ENCODE measurements around the gene COA8.
A peak's percentile ranks its signal among the peaks of the same experiment; 100 is the strongest.
"Not testable (repeated sequence)": the region's sequence is repeated elsewhere in the genome, so short reads cannot be mapped to it uniquely, and the experiment has no call there.

The COA8 gene

DNA sequence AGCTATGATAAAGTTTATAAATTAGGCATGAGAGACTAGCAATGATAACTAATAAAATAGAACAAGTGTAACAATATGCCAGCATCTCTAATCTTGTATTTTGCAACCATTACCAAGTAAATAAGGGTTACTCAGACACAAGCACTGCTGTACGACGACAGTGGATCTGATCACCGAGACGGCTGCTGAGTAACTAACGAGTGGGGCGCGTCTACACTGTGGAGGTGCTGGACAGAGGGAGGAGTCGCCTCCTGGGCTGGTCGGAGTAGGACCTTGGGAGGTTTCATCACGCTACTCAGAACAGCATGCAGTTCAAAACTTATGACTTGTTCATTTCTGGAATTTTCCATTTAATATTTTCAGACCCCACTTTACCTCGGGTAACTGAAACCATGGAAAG is 18.4 kb downstream of the COA8 start:
- no peak for DNase-seq

DNA sequence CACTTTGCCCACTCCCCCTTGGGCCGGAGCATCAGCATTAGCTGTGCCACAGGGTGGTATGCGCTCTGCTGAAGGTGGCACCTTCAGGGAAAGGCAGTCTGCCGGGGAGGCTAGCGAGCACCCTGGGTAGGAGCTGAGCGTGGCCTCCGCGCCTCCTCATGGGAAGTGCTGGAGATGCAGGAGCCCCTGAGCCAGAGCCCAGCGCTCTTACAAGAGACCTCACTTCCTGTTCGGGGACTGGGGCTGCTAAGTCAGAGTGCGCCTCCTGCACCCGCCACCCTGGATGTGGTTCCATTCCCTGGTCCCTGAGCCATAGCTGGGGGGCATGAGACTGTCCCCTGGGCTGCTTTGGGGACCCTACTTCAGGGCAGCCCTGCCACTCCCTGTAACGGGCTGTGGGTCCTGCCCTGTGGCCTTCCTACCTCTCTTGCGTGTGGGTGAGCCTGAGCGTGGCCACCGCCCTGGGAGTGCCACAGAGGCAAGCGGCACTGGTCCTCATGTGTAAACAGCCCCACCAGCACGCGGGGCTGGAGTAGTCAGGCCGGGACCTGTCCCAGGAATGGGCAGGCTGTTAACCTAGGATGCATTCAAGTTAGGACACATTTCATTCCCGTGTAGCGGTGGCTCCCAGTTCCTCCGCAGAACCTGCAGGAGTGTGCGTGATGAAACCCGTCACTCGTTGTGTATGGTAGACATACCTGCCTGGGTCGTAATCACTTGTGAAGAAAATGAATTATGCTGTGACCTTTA is 19.4 kb downstream of the COA8 start:
- no peak for DNase-seq

DNA sequence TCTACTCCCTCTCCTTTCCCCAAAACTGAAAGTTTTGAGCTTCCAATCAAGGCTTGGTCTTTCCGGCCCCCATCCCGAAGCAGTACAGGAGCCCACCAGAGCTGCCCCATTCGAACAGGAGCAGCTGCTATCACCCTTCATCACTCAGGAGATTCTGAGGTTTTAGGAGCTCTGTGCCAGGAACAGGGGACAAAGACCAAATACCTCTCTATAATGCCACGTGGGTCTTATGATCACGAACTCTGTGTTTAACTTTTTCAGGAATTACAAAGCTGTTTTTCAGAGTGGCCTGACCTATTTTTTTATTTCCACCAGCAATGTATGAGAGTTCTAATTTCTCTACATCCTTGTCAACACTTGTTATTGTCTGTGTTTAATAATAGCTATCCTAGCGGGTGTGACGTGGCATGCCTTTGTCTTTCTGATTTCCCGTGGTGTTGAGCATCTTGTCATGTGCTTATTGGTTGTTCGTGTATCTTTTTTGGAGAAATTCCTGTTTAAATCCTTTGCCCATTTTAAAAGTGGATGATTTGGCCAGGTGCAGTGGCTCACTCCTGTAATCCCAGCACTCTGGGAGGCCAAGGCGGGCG is 21.7 kb downstream of the COA8 start:
- no peak for DNase-seq

DNA sequence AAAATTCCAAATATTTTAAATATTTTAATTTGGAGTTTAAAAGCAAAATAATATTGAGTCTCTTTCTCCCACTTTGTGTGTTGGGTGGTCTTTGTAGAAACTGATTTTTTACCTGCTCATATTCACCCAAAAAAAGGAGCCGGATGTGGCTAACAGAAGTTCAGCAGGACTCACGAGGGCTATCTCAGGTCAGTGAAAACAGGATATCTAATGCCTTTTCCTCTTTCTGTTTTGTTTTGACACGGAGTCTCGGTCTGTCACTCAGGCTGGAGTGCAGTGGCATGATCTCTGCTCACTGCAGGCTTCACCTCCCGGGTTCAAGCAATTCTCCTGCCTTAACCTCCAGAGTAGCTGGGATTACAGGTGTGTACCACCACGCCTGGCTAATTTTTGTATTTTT is 30.8 kb downstream of the COA8 start:
- DNase-seq = no peak

DNA sequence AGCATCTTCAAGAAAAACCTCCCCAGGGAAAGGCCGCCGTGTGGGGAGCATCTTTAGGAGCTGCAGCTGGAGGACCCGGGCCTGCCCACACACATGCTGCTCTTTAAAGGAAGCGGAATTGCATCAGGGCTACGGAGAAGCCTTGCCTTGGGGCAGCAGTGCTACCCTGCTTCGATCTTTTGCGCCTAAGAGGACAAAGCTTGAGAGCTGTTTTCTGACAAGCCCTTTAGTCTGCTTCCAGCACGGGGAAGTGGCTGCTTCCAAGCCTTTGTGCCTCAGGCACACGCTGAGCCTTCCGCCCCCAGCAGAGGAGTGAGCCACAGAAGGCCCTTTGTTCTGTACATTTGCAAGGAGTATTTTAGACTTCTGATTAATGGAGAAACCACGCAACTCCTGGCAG is 31.5 kb downstream of the COA8 start:
- peak; percentile 33 for DNase-seq

DNA sequence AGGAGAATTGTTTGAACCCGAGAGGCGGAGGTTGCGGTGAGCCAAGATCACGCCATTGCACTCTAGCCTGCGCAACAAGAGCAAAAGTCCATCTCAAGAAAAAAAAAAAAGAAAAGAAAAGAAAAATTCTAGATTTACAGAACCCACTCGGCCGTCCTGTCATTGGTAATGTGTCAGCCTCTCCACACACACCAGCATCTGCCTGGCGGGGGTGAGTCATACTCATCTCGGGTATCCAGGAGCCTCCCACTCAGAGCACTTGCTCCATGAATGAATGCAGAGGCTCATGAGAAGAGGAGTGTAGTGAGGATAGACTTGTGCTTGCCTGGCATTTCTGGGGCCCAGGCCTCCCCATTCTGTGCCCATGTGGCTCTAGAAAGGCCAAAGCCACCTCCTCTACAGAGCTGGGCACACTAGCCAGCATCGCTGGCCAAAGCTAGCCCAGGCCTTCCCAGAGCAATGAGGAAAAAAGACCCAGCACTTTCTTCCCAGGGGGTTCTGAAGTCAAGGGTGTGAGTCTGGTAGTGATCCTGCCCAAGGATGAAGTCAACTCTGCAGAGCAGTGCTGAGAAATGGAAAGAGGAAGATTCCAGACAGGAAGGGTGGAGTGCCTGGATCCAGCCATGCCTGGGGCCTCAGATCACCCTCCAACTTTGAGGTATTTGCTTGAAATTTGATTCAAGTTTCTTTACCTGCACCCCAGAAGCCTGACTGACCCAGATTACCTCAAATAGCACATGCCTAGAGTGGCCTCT is 35.0 kb downstream of the COA8 start:
- DNase-seq = peak; percentile 86

DNA sequence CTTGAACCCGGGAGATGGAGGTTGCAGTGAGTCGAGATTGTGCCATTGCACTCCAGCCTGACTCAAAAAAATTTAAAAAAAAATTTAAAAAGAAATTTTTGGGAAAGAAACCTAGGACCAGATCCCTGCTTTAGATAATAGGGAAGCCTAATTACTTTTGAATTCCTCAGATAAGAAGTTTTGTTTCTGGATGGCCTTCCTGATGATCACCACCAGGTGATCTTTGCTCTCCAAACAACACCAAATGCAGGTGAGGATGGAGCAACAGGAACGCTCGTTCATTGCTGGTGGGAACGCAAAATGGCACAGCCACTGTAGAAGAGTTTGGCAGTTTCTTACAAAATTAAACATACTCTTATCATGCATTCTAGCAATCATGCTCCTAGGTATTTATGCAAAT is 37.7 kb downstream of the COA8 start:
- no peak for DNase-seq

DNA sequence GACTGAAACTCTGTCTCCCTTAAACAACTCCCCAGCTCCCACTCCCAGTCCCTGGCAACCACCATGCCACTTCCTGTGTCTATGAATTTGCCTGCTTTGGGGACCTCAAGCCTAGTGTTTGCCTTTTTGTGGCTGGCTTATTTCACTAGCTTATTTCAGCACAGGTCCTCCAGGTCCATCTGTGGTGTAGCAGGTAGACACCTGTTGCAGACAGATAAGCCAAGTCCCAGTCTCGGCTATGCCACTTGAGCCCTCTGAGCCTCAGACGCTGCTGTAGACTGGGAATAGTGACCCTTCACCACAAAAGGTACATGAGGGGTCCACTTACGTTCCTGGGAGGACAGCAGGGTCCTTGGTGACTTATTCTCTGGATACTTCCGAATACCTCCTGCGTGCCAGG is 41.9 kb downstream of the COA8 start:
- no peak for DNase-seq

DNA sequence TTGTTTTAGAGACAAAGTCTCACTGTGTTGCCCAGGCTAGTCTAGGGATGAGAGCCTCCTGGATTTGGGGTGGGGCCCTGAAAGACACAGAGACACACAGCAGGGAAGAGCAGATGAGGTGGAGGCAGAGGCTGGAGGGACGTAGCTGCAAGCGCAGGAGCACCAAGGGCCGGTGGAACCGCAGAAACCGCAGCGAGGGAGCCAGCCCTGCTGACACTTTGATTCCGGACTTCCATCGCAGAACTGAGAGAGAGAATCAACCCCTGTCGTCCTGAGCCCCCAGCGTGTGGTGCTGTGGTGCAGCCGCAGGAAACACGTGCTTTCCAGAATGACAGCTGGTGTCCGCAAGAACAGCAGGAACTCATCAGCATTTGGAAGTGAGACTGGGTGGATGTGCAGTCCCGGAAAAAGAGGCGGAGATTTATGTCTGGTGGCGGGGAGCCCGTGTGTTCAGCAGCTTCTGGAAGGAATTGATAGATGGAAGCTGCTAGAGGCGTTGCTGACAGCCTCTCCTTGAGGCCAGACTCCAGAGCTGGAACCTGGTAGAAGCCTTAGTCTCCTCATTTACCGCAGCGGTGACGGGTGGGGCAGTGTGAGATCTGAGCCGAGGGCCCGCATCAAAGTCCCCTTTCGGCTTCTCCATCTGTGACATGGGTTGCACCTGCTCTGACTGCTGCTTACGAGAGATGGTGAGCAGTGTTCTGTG is 44.4 kb downstream of the COA8 start:
- DNase-seq = no peak

DNA sequence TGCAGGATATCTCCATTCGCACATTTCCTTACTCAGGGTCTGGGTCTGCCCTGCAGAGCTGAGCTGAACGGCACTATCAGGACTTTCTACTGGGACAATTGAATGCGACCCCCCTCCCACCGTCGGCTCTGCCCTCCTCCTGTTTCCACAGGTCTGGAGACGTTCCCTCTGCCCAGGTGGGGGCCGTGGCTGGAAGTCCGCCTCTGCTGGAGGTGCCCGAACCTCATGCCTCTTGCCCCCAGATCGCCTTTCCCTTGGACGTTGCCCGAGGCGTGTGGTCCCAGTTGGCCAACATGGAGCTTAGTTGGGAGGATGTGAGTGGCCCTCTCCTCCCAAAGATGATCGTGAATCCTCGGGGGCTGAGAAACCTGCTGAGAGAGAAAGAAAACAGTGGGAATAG is 45.1 kb downstream of the COA8 start:
- DNase-seq = no peak

DNA sequence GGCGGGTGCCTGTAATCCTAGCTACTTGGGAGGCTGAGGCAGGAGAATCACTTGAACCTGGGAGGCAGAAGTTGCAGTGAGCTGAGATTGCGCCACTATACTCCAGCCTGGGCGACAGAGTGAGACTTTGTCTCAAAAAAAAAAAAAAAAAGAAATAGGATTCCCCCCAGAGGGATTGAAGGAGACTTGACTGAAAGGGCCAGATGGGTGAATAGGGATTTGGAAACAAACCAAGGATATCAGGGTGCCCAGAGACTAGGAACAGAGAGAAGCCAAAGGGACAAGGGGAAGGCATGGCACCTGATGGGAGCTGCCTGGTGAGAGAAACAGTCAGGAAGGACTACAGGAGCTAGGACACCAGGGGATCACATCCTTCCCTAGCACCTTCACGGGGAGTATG is 46.3 kb downstream of the COA8 start:
- DNase-seq = not testable (repeated sequence)

DNA sequence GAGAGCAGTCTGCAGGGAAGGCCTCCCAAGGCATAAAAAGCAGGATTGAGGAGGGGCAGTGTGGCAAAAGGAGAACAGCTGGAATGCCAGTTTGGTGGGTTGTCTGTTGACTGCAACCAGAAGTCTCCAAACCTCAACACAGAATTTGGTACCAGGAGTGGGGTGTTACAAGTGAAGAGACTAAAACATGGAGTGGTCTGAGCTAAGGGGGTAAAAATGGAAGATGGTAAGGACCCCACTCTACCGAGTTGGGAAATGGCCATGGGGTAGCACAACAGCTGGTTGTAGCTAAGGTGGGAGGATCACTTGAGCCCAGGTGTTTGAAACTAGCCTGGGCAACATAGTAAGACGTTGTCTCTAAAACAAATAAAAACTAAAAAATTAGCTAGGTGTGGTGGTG is 48.5 kb downstream of the COA8 start:
- DNase-seq = no peak

DNA sequence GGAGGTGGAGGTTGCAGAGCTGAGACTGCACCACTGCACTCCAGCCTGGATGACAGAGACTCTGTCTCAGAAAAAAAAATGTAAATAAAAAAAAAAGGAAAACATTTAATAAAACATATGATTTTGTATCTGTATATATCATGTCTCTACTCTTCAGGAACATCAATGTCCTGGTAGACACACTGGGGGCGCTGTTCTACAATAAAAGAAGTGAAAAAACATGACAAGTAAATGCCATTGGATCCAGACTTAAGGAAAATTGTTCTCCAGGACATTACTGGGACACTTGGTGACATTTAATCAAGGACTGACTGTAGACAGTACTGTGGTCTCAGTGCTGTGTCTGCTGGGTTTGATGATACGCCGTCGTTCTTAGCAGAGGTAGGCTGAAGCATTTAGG is 50.8 kb downstream of the COA8 start:
- DNase-seq = no peak

DNA sequence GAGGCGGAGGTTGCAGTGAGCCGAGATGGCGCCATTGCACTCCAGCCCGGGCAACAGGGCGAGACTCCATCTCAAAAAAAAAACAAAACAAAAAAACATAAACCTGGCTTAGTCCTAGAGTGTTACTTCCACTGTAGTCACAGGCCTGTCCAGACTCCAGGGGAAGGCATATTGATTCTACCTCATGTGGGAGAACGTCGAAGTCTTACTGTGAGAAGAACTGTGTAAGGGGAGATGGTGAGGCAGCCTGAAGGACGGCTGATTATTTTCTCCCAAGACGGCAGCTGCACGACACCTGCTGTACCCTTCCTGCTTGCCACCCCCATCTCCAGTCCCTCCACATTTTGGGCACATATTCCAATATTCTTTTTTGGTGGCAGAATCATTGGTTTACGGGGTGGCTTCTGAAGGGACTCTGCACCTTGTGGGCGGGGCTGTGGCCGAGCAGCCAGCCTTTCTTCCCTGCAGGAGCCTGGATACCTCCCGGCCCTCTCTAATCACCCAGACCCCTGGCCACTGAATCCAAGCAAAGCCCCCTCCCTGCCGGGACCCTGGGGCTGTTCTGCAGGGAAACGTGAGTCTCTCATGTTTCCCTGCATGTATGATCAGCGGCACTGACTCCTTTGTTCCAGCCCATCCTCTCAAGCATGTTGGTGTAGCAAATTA is 54.0 kb downstream of the COA8 start:
- no peak for DNase-seq

DNA sequence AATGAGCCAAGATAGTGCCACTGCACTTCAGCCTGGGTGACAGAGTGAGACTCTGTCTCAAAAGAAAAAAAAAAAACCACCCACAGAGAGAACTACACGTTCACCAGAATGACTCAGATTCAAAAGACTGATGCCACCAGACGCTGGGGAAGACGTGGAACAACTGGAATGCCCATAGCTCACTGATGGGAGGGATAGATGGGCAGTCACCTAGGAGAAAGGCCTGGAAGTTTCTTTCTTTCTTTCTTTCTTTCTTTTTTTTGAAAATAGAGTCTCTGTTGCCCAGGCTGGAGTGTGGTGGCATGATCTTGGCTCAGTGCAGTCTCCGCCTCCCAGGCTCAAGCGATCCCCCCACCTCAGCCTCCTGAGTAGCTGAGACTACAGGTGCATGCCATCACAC is 56.3 kb downstream of the COA8 start:
- DNase-seq = no peak

DNA sequence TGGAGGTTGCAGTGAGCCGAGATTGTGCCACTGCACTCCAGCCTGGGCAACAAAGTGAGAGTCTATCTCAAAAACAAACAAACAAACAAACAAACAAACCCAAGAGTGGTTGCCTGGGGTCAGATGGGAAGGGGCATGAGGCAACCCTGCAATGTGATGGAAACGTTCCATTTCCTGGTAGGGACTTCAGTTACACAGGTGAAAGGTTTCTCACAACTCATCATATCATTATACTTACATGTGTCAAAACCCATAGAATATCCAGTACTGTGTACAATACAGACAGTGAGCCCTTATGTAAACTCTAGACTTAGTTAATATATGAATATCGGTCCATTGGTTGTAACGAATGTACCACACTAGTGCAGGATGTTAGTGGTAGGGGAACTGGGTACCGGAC is 59.1 kb downstream of the COA8 start:
- DNase-seq = no peak

DNA sequence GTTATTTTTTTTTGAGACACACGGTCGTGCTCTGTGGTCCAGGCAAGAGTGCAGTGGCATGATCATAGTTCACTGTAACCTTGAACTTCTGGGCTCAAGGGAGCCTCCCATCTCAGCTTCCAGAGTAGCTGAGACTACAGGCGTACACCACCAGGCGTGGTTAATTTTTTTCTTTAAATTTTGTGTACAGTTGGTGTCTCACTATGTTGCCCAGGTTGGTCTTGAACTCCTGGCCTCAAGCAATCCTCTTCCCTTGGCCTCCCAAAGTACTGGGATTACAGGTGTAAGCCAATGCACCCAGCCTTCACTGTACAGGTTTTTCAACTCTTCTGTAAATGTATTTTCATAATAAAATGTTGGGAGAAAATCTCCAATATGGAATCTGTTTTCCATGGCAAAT is 60.5 kb downstream of the COA8 start:
- no peak for DNase-seq

DNA sequence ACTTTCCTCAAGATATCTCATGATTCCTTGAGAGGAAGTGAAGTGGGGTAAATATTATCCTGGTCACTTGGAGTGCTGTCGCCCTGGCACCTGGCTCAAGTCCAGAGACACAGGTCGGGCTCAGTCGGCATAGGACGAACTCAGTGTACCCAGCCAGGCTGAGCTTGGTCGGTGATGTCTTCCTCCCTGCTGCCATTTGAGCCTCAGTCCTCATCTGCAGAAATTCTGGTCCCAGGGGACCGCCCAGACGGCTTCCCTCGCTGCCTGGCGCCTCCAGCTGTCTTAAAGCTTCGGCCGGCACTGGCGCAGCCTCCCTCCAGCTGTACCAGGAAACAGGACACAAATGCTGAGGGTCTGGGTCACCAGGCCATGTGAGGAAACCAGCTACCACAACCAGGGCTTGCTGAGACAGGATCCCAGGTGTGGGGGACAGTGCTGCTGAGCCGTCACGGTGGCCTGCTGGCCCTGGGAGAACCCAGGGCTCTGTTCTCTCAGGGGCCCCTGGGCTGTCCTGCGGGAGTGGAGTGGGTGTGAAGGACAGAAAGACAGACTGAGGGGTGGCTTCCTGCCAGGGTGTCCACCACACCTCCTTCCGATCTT is 61.2 kb downstream of the COA8 start:
- no peak for DNase-seq

DNA sequence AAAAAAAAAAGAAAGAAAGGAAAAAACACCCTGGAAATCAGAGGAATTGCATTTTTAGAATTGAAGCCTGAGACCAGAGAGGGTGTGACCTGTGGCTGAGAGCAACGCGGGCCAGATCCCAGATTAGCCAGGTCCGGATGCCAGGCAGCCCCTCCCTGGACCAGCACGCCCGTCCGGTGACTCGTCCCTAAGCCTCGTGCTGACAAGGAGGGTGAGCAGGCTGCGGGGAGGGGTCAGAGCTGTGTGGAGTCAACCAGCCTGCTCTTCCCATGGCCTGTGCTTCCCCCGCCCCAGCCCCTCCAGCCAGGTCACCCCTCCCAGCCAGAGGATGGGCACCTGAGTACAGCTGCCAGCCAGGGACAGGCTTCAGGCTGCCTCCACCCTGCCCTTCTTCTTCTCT is 62.1 kb downstream of the COA8 start:
- peak; percentile 70 for DNase-seq

DNA sequence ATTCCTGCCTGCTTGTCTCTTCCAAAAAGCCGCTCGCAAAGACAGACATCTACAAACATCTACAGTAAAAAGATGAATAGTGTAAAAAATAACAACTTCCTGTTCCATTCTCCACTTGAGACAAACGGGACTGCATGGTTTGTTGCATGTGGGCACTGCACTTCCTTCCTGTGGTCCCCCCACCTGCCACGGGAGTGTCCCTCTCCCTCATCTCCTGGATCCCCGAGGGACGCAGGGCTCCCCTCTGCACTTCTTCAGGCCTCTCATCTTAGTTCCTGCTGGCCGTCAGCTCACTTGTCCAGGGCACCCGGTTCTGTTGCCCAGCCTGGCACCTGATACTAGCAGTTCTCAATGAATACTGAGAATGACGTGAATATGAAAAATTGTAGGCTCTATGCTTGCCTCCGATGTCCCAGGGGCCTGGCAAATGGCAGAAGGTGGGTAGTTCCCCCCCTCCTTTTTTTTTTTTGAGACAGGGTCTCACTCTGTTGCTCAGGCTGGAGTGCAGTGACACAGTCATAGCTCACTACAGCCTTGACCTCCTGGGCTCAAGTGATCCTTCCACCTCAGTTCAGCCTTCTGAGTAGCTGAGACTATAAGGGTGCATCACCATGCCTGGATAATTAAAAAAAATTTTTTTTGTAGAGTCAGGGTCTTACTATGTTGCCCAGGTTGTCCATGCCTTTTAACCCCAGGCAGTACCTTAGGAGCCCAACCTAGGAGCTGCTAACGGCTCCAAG is 62.8 kb downstream of the COA8 start:
- no peak for DNase-seq

DNA sequence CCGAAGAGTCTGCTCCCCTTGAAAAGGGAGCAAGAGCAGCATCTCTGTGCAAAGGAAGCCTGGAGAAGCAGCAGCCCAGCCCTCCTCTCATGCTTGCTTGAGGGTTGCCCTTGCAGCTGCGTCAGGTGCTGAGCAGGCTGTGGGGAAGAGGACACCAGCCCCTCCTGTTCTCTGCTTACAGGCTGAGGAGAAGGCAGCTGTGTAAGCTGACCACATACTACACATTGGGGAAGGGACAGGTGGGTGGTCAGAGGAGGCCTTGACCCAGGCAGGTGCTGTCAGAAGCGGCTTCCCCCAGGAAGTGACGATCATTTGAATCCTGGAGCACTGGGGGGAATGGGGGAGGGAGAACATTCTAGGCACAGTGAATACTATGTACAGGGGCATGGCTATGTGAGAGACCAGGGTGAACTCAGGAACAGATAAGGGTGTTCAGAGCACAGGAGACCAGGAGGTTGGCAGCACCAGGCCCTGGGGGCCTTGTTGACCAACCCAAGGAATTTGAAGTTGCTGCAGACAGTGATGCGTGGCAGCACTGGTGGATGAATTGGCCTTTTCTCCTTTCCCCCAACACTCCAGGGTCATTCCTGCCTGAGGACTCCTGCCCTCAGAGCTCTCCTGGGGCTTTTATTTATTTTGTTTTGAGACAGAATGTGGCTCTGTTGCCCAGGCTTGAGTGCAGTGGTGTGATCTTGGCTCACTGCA is 63.5 kb downstream of the COA8 start:
- no peak for DNase-seq
